HG03103 (cell line): ENCODE results near the gene CRYZL1.
A peak's percentile ranks its signal among the peaks of the same experiment; 100 is the strongest.

Experiments
- ATAC-seq: cut with Tn5 transposase; IDR thresholded peaks from one replicate; pipeline ENCODE4 v1.9.1; 2021; ENCODE audit warnings: low read depth; ENCODE audit not compliant: unreplicated experiment

Gene CRYZL1

DNA sequence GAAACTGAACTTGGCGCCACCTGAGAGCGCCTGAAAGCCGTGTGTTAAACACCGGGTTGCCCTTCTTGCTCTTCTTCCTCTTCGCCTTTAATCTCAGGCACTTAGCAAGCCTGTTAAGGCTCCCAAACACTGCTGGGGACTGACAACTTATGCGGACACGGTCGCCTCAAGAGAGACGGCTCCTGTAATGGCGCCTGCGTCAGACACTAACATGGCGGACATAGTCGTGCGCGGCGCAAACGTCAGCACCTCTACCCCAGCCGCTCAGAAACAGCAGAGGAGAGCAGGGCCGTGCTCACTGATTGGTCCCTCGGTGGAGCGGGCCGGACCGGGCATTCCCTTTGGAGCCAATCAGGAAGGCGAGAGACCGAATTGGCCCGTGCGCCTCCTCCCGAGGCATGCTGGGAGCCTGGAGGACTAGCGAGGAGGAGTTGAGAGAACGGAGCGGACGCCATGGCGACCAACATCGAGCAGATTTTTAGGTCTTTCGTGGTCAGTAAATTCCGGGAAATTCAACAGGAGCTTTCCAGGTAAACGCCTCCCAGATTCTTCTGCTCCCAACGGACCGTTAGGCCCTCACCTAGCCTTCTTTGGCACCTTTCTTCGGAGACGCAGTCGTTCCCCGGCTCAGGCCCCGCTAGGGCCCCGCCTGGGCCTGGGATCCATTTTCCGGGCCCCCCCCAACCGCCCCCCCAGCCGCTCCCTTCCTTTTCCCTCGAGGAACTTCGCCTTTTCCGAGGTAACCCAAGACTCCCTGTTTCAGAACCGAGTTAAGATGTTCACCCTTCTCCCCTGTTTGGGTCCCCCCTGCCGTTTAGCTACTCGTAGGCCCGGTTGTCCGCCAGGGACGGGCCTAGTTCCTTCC is 98.7 kb downstream of the CRYZL1 start, which contains the start of gene SON:
Gene SON (plus strand): TSS at position 399 of the 865 bp plus-strand sequence. CDS start 55 bp downstream, at position 454.
- peak; percentile 94 for ATAC-seq

DNA sequence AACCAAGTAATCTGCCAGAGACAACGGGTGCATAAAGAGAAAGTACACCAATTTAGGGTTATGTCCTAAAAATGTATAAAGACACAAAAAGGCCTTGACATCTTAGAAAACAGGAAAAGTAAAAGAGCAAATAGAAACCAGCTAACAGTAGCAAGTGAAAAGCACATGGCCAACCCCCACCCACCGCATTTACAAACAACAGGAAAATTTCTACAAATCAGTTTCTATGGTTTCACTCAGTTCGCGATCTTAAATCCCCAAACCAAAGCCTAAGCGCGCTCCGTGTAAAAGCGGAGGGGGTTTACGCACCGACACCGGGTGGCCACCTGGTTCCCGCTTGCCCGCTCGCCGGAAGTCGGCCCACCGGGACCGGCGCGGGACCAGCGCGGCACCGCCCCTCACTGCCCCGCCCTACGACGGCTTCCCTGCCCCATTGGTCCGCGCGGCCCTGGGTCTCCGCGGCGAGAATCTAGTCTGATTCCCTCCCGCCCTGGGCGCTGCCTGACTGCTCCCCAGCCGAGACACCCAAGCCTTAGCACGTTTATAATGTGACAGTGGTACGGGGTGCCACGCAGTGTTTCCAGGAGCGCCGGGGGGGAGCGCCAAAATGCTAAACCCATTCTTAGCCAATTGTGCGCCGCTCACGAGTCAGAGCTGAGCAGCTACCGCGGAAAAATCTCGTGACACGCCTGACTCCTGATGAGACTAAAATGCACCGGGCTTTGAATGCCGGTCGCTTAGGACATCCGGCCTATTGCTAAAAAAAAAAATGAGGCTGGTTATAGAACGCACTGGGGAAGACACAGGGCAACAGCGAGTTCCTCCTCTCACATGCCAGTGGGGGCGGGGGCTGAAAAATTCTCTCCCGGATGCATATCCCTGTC is 99.5 kb downstream of the CRYZL1 start, which contains the start of gene GART:
Gene GART (minus strand): TSS at position 362 of the 884 bp plus-strand sequence. CDS start 2,802 bp downstream, outside the sequence.
- ATAC-seq = peak; percentile 49

DNA sequence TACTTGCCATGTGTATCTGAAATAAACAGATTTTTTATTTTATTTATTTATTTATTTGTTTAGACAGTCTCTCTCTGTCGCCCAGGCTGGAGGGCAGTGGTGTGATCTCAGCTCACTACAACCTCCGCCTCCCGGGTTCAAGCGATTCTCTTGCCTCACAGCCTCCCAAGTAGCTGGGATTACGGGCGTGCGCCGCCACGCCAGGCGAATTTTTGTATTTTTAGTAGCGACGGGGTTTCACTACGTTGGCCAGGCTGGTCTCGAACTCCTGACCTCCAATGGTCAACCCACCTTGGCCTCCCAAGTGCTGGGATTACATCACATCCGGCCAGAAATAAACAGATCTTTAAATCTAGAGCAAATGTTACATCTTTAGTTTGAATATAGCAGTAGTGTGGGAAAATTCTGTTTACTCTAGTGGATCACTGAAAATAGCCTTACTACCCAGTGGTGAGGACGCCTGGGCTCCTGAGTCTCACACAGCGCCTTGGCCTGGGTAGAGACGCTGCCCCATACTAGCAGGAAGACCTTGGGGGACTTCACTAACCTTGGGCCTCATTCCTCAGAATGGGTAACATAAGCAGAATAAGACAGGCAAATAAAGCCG is 100.3 kb downstream of the CRYZL1 start:
- no peak for ATAC-seq

- ATAC-seq = no peak
Measured at GRCh38 chr21:33540711-33541104, 100.8 kb downstream of the CRYZL1 start.

DNA sequence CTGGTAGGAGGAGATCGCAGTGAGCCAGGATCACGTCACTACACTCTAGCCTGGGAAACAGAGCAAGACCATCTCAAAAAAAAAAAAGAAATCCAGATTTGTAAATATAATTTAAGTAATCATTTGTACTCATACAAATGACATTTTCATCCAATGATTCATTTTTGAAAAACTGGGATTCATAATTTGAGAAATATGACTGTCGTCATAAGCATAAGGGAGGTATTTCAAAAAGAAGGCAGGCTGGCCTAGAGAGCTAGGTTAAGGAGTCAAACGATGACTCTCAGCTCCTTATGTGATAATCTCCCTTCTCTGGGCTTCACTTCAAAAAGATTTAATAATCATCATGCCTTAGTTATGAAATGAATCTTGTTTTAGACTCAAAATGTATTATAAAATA is 101.9 kb downstream of the CRYZL1 start:
- ATAC-seq = no peak
